ENCODE data around the gene CMTM8. TPM values are rescaled to one million over a fixed set of nuclear protein-coding genes. Genes with fewer than 3 reads are reported as not detected.

Gene CMTM8
- total RNA-seq, 5 donors from 2014 or later (not counting 1 experiment from before 2014, with no cell fraction given), result 5.2 to 12.2 (median 10.3) TPM

GRCh38 chr3:32399030-32399620 lies 160.6 kb downstream of the CMTM8 start:
- no peaks in the 10 kb centered on the region for H3K27me3 Mint-ChIP-seq
- peaks cover 78 to 83% (median 80%) of the 10 kb centered on the region in 3 donors for H3K4me1 Mint-ChIP-seq
- H3K27ac Mint-ChIP-seq, result peak overlapping the region; percentile 65 to 100
- H3K4me1 ChIP-seq (ENCODE audit: control insufficient read depth in 1 of 2, extremely low read depth in 1 of 2, insufficient read depth in 2 of 2, low read length in 2 of 2), result peaks cover 26 to 66% of the 10 kb centered on the region in 2 experiments
- ChIA-PET POLR2A (no interaction called here), CTCF (interaction anchor here (0.6 to 0.7 kb wide), 2 partner anchors 26 to 149 kb away, joined by 3 to 4 read pairs; no protein-coding TSS in a partner anchor)
- peak overlapping the region in 2 of 3 donors; percentile 17 to 19 for H3K4me3 Mint-ChIP-seq
- no peaks in the 10 kb centered on the region for H3K36me3 ChIP-seq (ENCODE audit: control insufficient read depth in 2 of 2, extremely low read depth in 1 of 2, insufficient read depth in 1 of 2, low read length in 1 of 2)
- ATAC-seq (replicated peaks in 1 of 4) (peak in 1 of 4 experiments; percentile 54), DNase-seq (peak in 22 of 35 experiments; percentile 22 to 86 (median 40))
- H3K27ac ChIP-seq (ENCODE audit: low read length), result peak overlapping the region; percentile 25
- H3K4me3 ChIP-seq (ENCODE audit: control insufficient read depth in 1 of 2, extremely low read depth in 1 of 2, low read length in 1 of 2), result no peak overlapping the region
- H3K9me3 ChIP-seq, result no peaks in the 10 kb centered on the region
- H3K9me3 Mint-ChIP-seq, result no peaks in the 10 kb centered on the region
- H3K27me3 ChIP-seq (replicated peaks in 1 of 2; ENCODE audit: control insufficient read depth in 2 of 2, extremely low read depth in 1 of 2, insufficient read depth in 2 of 2, low read length in 1 of 2), result no peaks in the 10 kb centered on the region
- H3K36me3 Mint-ChIP-seq, result peaks cover 2% of the 10 kb centered on the region
- no CpG with 5 or more reads among the region's 2 CpGs for WGBS (ENCODE audit: insufficient coverage)

DNA sequence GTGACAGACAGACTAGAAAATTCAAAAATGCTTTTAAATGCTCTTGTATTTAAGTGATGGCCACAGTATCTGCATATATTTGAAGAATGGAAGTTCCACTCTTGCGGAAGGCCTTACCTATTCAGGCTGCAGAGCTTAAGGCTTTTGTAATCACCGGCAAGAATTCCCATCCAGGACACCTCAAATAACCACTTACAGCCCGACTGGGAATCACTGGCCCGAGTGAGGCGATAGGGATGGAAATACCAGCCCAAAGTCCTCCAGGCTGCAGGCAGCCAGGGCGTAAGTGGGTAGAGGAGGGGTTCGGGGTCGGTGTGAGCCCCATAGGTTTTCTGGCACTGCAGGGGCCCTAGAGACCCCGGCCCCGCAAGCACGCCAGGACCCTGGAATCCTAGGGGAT lies 162.6 kb downstream of the CMTM8 start:
- ChIA-PET POLR2A (interaction anchor here (0.6 to 0.7 kb wide), 2 partner anchors 11 to 30 kb away, joined by 6 to 10 read pairs; no protein-coding TSS in a partner anchor), CTCF (interaction anchor here (0.6 to 1.7 kb wide), 5 partner anchors 26 to 69 kb away, joined by 3 to 10 read pairs (median 3); no protein-coding TSS in a partner anchor)
- 13% methylated on average over 6 of the region's 11 CpGs for WGBS (ENCODE audit: insufficient coverage)
- Mint-ChIP-seq H3K4me1 (peaks cover 77 to 83% (median 81%) of the 10 kb centered on the region in 3 donors), H3K4me3 (peak overlapping the region; percentile 87 to 88 (median 88)), H3K27me3 (no peaks in the 10 kb centered on the region), H3K36me3 (peaks cover 20% of the 10 kb centered on the region), H3K27ac (peak overlapping the region; percentile 100), H3K9me3 (no peaks in the 10 kb centered on the region)
- peak in 2 of 4 experiments; percentile 11 to 19 for ATAC-seq (replicated peaks in 1 of 4)
- Histone ChIP-seq H3K9me3 (no peaks in the 10 kb centered on the region), H3K36me3 (ENCODE audit: control insufficient read depth in 2 of 2, extremely low read depth in 1 of 2, insufficient read depth in 1 of 2, low read length in 1 of 2) (peaks cover 0 to 6% of the 10 kb centered on the region in 2 donors), H3K4me1 (ENCODE audit: control insufficient read depth in 1 of 2, extremely low read depth in 1 of 2, insufficient read depth in 2 of 2, low read length in 2 of 2) (peaks cover 26 to 62% of the 10 kb centered on the region in 2 experiments), H3K27me3 (replicated peaks in 1 of 2; ENCODE audit: control insufficient read depth in 2 of 2, extremely low read depth in 1 of 2, insufficient read depth in 2 of 2, low read length in 1 of 2) (no peaks in the 10 kb centered on the region), H3K27ac (ENCODE audit: low read length) (peak overlapping the region; percentile 85), H3K4me3 (ENCODE audit: control insufficient read depth in 1 of 2, extremely low read depth in 1 of 2, low read length in 1 of 2) (peak overlapping the region; percentile 47 to 64)
- no peak for DNase-seq

- Histone ChIP-seq H3K27ac (ENCODE audit: low read length) (peak overlapping the region; percentile 85), H3K4me3 (ENCODE audit: control insufficient read depth in 1 of 2, extremely low read depth in 1 of 2, low read length in 1 of 2) (peak overlapping the region; percentile 47 to 64), H3K27me3 (replicated peaks in 1 of 2; ENCODE audit: control insufficient read depth in 2 of 2, extremely low read depth in 1 of 2, insufficient read depth in 2 of 2, low read length in 1 of 2) (no peaks in the 10 kb centered on the region), H3K9me3 (no peaks in the 10 kb centered on the region), H3K36me3 (ENCODE audit: control insufficient read depth in 2 of 2, extremely low read depth in 1 of 2, insufficient read depth in 1 of 2, low read length in 1 of 2) (peaks cover 0 to 6% of the 10 kb centered on the region in 2 donors), H3K4me1 (ENCODE audit: control insufficient read depth in 1 of 2, extremely low read depth in 1 of 2, insufficient read depth in 2 of 2, low read length in 2 of 2) (peaks cover 24 to 58% of the 10 kb centered on the region in 2 experiments)
- Mint-ChIP-seq H3K36me3 (peaks cover 25% of the 10 kb centered on the region), H3K4me3 (peak overlapping the region; percentile 87 to 88 (median 88)), H3K27ac (peak overlapping the region; percentile 100), H3K4me1 (peaks cover 79 to 83% (median 81%) of the 10 kb centered on the region in 3 donors), H3K9me3 (no peaks in the 10 kb centered on the region), H3K27me3 (no peaks in the 10 kb centered on the region)
- CTCF ChIA-PET, result interaction anchor here (1.0 to 1.7 kb wide), 4 partner anchors 26 to 69 kb away, joined by 3 to 10 read pairs (median 4); no protein-coding TSS in a partner anchor
- ATAC-seq (replicated peaks in 1 of 4) (peak; percentile 74 to 88 (median 84)), DNase-seq (peak in 34 of 35 experiments; percentile 41 to 76 (median 57))
- POLR2A ChIA-PET, result interaction anchor here in 1 of 2 donors (0.7 kb wide), 1 partner anchor 12 kb away, joined by 6 read pairs; no protein-coding TSS in a partner anchor
- WGBS (ENCODE audit: insufficient coverage), result under 1% methylated on average over 35 of the region's 41 CpGs
Observed at GRCh38 chr3:32401556-32402081, 163.1 kb downstream of the CMTM8 start.

GRCh38 chr3:32403663-32404062 lies 165.2 kb downstream of the CMTM8 start:
- Mint-ChIP-seq H3K4me3 (peak overlapping the region in 1 of 3 donors; percentile 87), H3K9me3 (no peaks in the 10 kb centered on the region), H3K4me1 (peaks cover 84 to 86% (median 84%) of the 10 kb centered on the region in 3 donors), H3K27me3 (no peaks in the 10 kb centered on the region), H3K36me3 (peaks cover 31% of the 10 kb centered on the region), H3K27ac (peak overlapping the region; percentile 100)
- Histone ChIP-seq H3K27ac (ENCODE audit: low read length) (no peak overlapping the region), H3K27me3 (replicated peaks in 1 of 2; ENCODE audit: control insufficient read depth in 2 of 2, extremely low read depth in 1 of 2, insufficient read depth in 2 of 2, low read length in 1 of 2) (no peaks in the 10 kb centered on the region), H3K4me3 (ENCODE audit: control insufficient read depth in 1 of 2, extremely low read depth in 1 of 2, low read length in 1 of 2) (no peak overlapping the region), H3K9me3 (no peaks in the 10 kb centered on the region), H3K36me3 (ENCODE audit: control insufficient read depth in 2 of 2, extremely low read depth in 1 of 2, insufficient read depth in 1 of 2, low read length in 1 of 2) (peaks cover 0 to 10% of the 10 kb centered on the region in 2 donors), H3K4me1 (ENCODE audit: control insufficient read depth in 1 of 2, extremely low read depth in 1 of 2, insufficient read depth in 2 of 2, low read length in 2 of 2) (peaks cover 24 to 63% of the 10 kb centered on the region in 2 experiments)
- ATAC-seq (replicated peaks in 1 of 4) (no peak), DNase-seq (no peak)
- 80% methylated on average over 1 of the region's 3 CpGs for WGBS (ENCODE audit: insufficient coverage)
- ChIA-PET POLR2A (interaction anchor here in 1 of 2 donors (0.6 to 0.7 kb wide), 2 partner anchors 16 to 84 kb away, joined by 3 to 6 read pairs; no protein-coding TSS in a partner anchor), CTCF (interaction anchor here in 1 of 2 donors (1.6 kb wide), 1 partner anchor 28 kb away, joined by 3 read pairs; no protein-coding TSS in a partner anchor)

- no peaks in the 10 kb centered on the region for H3K9me3 Mint-ChIP-seq
- peaks cover 34% of the 10 kb centered on the region for H3K36me3 Mint-ChIP-seq
- Histone ChIP-seq H3K36me3 (ENCODE audit: control insufficient read depth in 2 of 2, extremely low read depth in 1 of 2, insufficient read depth in 1 of 2, low read length in 1 of 2) (peaks cover 0 to 10% of the 10 kb centered on the region in 2 donors), H3K4me3 (ENCODE audit: control insufficient read depth in 1 of 2, extremely low read depth in 1 of 2, low read length in 1 of 2) (no peak overlapping the region), H3K9me3 (no peaks in the 10 kb centered on the region), H3K27me3 (replicated peaks in 1 of 2; ENCODE audit: control insufficient read depth in 2 of 2, extremely low read depth in 1 of 2, insufficient read depth in 2 of 2, low read length in 1 of 2) (no peaks in the 10 kb centered on the region), H3K4me1 (ENCODE audit: control insufficient read depth in 1 of 2, extremely low read depth in 1 of 2, insufficient read depth in 2 of 2, low read length in 2 of 2) (peaks cover 23 to 54% of the 10 kb centered on the region in 2 experiments), H3K27ac (ENCODE audit: low read length) (no peak overlapping the region)
- H3K4me1 Mint-ChIP-seq, result peaks cover 81 to 85% (median 82%) of the 10 kb centered on the region in 3 donors
- ChIA-PET POLR2A (no interaction called here), CTCF (no interaction called here)
- H3K4me3 Mint-ChIP-seq, result peak overlapping the region in 1 of 3 donors; percentile 3
- WGBS (ENCODE audit: insufficient coverage), result 71% methylated on average over 1 of the region's 1 CpG
- ATAC-seq (replicated peaks in 1 of 4) (no peak), DNase-seq (no peak)
- peak overlapping the region; percentile 46 to 76 for H3K27ac Mint-ChIP-seq
- no peaks in the 10 kb centered on the region for H3K27me3 Mint-ChIP-seq
Observed at GRCh38 chr3:32404714-32405113, 166.2 kb downstream of the CMTM8 start.

GRCh38 chr3:32405155-32405554 lies 166.7 kb downstream of the CMTM8 start:
- no peak for ATAC-seq (replicated peaks in 1 of 4)
- Mint-ChIP-seq H3K4me3 (peak overlapping the region in 1 of 3 donors; percentile 3), H3K36me3 (peaks cover 34% of the 10 kb centered on the region), H3K27ac (peak overlapping the region; percentile 46 to 76), H3K4me1 (peaks cover 82 to 86% (median 83%) of the 10 kb centered on the region in 3 donors), H3K27me3 (no peaks in the 10 kb centered on the region), H3K9me3 (no peaks in the 10 kb centered on the region)
- H3K4me1 ChIP-seq (ENCODE audit: control insufficient read depth in 1 of 2, extremely low read depth in 1 of 2, insufficient read depth in 2 of 2, low read length in 2 of 2), result peaks cover 23 to 53% of the 10 kb centered on the region in 2 experiments
- DNase-seq, result no peak
- H3K9me3 ChIP-seq, result no peaks in the 10 kb centered on the region
- H3K27ac ChIP-seq (ENCODE audit: low read length), result no peak overlapping the region
- no peak overlapping the region for H3K4me3 ChIP-seq (ENCODE audit: control insufficient read depth in 1 of 2, extremely low read depth in 1 of 2, low read length in 1 of 2)
- ChIA-PET CTCF (interaction anchor here in 1 of 2 donors (0.6 kb wide), 1 partner anchor 136 kb away, joined by 4 read pairs; no protein-coding TSS in a partner anchor), POLR2A (no interaction called here)
- H3K36me3 ChIP-seq (ENCODE audit: control insufficient read depth in 2 of 2, extremely low read depth in 1 of 2, insufficient read depth in 1 of 2, low read length in 1 of 2), result peaks cover 0 to 13% of the 10 kb centered on the region in 2 donors
- no CpG with 5 or more reads among the region's 2 CpGs for WGBS (ENCODE audit: insufficient coverage)
- no peaks in the 10 kb centered on the region for H3K27me3 ChIP-seq (replicated peaks in 1 of 2; ENCODE audit: control insufficient read depth in 2 of 2, extremely low read depth in 1 of 2, insufficient read depth in 2 of 2, low read length in 1 of 2)
